ENCODE measurements around the gene C1orf159.

Gene C1orf159

DNA sequence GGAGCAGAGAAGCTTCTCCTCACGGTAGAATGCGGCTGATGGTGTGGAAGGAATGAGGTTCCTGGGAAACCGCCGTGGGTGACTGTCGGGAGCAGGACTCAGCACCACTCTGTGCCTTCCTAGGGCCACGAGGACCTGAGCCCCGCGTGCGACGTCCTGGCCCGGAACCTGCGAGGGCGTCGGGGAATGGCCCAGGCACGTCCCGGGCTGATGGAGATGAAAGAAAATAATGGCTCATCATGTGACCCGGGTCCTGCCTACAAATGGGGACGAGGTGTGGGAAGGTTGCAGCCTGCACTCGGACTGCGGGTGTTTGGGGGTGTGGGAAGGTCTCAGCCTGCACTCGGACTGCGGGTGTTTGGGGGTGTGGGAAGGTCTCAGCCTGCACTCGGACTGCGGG is 32.7 kb upstream of the C1orf159 start:
- no peak for DNase-seq

DNA sequence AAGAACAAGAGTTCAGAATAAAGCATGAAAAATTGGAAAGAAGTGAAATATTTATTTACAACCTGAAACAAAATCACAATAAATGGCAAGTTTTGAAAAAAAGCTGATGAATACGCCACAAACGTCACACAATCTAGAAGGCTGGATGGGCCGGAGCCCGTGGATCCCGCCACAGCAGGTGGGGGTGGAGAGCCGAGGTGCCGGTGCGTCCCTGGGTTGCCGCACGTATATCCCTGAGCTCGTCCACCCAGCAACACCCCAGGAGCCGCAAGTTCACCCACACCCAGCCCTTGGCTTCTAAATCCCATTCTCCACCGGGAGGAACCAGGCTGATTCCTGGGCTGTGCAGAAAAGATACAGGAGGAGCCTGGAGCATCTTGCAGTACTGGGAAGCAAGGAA is 32.2 kb upstream of the C1orf159 start:
- no peak for DNase-seq

DNA sequence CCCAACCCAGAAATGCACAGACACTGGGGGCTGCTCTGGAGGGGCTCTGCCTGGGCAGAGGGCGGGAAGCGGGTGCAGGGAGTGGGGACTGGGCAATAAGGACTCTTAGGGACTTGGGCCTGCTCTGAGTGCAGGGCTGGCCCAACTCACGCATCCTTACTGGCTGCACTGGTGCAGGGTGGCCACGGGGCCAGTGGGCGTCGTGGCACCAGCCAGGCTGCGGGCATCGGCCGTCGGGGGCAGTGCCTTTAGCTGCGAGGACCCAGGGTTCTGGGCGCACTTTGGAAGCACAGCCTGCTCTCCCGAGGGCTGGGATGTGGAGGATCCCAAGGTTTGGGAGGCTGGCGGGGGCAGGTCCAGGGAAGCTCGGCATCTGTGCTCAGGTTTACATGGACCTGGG is 30.7 kb upstream of the C1orf159 start:
- no peak for DNase-seq

DNA sequence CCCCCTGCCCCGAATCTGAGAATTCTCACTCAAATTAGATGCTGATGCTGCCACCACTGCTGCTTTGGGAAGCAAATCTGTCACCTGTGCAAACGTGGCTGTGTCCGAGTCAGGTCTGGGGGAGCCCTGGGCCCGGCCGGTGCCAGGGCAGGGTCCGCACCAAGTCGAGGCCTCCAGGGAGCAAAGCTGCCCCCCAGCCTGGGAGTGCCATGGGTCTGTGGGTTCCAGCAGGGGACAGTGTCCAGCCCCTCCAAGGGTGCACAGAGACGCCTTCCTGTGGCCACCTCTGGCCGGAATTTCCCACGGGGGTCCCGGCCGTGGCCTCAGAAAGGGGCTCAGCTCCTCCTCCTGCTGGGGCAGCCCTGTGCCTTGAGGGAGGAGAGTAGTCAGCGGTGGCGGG is 30.1 kb upstream of the C1orf159 start:
- no peak for DNase-seq

DNA sequence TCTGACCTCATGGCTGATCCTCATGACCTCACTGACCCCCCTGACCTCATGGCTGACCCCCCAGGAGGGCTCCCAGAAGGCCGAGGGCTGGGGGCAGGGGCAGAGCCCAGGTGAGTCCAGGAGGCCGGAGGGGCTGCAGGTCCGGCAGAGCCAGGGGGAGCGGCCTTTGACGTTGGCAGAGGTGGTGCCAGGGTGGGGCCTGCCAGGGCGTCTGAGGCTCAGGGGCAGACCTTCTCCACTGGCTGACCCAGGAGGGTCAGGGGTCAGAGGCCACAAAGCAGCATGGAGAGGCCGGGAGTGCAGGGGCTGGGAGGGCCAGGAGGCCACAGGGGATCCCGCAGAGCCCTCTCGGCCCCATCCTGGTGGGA is 29.6 kb upstream of the C1orf159 start:
- DNase-seq, result no peak

DNA sequence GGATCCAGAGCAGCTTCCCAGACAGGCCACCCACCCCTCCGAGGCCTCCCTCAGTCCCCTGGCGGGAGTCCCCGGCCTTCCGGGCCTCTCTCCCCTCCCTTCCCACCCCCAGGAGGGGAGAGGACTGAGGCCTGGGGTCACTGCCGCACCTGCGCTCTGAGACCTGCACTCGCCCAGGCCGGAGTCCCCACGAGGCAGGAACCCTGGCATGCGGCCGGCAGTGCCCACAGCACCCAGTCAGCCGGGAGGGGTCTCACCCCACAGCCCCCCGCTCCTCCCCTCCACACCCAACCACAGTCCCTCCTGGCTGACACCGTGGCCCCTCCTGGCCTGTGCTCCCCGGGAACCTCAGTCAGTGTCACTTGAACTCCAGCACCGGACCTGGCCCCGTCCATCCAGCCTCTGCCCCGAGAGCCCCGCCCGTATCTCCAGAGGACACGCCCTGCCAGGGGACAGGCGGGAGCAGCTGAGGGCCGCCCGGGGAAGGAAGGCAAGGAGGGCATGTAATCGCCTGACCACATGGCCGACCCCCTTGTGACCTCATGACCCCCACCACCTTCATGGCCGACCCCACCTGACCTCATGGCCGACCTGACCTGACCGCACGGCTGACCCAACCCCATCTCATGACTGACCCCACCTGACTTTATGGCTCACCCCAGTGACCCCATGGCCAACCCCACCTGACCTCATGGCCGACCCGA is 29.1 kb upstream of the C1orf159 start:
- DNase-seq, result no peak

DNA sequence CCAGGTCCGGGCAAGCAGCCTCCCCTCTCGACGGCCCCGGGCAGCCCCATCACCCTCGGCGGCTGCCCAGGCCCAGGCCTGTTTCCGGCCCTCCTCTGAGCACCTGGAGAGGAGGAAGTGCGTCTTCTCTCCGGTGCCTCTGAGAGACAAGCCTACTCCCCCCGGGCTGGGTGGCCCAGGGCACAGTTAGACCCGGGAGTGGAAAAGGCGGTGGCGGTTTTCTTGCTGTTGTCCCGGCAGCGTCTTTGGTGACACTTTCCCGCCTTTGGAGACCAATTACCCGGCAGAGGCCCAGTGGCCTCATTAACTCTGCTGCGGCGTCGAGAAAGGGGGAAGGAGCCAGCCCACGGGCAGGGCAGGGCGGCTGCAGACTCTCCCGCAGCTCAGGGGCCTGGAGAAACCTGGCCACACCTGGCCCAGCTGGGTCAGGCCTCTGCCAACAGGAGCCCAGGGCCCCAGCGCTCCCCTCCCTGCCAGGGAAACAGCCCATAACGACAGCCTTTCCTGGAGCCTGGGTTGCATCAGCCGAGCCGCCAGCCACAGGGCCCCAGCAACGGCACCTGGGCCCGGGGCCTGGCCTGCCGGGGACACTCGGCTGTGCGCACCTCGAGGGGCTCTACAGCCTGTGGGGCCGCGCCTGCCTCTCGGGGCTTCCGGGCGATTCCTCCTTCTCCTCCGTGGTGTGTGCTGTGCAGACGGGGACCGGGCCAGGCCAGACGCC is 28.4 kb upstream of the C1orf159 start:
- peak; percentile 74 for DNase-seq

DNA sequence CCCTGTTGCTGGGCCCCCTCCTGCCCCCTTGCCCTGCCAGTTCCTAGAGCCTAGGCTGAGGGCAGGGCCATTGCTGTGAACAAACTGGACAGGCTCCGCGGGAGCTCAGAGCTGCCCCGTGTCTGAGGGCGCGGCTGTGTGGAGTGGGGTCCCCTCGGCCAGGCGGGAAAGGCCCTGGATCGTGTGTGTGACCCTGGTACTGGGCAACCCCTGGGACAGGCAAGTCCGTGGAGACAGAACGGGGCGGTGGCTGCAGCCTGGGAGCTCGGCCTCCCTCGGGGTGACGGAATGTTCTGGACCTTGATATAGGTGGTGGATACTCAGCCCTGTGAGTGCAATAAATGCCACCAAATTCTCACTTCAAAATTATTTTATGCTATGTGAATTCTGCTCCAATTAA is 27.7 kb upstream of the C1orf159 start:
- DNase-seq, result no peak

DNA sequence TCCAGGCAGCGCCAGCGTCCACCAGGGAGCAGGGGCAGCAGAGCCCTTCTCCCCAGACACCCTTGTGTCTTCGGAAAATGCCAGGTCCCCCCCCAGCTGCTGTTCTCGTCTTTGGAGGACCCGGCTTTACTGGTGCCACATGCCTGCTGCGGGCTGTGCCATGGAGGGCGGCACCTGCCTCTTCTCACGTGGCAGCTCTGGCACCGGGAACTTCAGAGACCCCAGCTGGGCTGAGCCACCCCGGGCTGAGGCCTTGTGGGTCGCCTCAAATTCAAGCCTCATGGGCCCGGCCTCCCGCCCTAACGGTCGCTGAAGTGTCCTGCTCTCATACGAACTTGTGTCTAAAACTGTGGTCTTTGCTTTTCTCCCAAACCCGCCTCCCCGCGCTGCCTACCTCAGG is 27.0 kb upstream of the C1orf159 start:
- no peak for DNase-seq

DNA sequence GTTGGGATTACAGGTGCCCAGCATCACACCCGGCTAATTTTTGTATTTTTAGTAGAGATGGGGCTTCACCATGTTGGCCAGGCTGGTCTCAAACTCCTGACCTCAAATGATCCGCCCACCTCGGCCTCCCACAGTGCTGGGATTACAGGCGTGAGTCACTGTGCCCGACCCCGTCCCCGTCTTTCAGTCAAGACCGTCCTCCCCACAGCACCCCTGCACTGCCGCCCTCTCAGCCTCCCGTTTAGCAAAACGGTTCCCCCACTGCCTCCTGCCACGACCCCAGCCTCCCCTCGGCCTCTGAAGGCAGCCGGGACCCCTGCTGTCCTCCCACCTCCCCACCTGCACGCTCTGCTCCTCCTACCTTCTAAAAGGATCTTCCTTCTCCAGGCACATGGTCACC is 26.5 kb upstream of the C1orf159 start:
- peak; percentile 50 for DNase-seq

DNA sequence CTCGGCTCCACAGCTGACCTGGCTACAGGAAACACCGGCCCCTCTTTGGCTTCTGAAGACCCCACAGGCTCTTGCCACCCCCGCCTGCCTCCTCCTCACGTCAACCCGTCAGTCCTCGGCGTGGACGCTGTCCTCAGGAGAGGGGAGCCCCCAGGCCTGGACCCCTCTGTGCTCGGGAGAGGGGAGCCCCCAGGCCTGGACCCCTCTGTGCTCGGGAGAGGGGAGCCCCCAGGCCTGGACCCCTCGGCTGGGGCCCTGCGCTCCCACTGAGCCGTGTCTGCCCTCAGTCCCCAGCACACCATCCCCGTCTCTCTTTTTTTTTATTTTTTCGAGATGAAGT is 26.0 kb upstream of the C1orf159 start:
- DNase-seq, result no peak

DNA sequence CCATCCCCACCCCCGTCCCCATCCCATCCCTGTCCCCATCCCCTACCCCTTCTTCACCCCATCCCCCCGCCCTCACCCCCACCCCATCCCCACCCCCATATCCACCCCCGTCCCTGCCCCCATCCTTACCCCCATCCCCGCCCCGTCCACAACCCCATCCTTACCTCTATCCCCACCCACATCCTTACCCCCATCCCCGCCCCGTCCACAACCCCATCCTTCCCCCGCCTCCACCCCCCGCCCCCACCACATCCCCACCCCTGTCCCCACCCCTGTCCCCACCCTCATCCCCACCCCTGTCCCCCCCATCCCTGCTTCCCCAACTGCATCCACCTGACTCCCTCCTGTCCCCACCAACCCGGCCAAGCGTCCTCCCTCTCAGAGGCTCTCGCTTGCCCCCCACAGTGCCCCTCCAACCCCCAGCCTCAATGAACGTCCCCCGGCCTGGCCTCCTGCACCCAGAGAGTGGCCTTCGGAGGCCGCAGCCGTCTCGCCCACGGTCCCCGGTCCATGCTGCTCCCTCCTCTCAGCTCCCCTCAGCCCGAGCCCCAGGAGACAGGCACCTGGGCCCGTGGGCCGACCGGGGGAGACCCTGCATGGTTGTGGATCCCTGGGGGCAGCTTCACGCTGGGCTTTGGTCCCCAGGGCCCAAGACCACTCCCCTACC is 25.5 kb upstream of the C1orf159 start:
- DNase-seq, result no peak

DNA sequence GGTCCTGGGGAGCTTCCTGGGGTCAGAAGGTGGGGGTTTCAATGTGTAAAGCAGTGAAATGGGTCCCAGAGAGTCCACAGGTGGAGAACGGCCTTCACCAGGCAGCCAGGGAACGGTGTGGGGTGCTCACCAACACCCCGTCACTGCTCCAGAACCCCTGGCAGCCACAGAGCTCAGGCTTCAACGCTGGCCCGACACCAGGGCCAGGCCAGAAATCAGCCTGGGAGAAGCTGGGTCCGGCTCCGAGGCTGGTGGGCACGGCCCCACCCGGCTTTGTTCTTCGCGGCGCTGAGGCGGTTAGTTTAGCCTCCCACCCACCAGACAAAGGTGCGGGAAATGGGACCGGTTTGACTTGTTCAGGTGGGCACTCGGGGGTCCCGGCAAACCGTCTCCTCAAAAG is 24.8 kb upstream of the C1orf159 start:
- no peak for DNase-seq

DNA sequence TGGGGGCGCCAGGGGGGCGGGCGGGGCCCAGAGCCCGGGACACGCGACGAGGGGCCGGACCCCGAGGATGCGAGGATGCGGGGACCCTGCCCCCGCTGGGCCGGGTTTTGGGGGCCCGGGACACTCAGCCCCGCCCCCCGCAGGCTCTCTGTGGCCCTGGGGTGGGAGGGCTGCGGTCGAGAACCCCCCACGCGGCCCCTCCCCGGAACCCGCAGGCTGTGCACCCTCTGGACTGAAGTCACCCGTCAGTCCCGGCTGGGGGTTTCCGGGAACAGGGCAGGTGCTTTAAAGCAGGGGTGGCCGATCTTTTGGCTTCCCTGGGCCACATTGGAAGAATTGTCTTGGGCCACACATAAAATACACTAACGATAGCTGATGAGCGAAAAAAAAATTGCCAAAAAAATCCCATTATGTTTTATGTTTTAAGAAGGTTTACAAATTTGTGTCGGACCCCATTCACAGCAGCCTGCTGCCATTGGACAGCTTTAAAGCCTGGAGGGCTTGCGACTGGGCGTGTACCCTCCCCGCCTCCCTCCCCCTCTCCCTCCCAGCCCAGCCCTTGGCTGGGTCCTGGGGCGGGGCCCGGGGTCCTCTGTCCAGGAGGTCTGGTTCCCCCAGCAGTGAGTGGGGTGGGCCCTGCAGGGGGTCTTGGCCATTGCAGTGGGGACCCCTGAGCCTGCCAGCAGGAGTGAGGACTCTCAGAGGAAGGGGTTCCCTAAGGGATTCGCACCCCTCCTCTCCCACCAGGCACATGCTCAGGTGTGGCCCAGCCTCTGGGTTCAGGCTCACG is 21.6 kb upstream of the C1orf159 start:
- DNase-seq, result peak; percentile 81

DNA sequence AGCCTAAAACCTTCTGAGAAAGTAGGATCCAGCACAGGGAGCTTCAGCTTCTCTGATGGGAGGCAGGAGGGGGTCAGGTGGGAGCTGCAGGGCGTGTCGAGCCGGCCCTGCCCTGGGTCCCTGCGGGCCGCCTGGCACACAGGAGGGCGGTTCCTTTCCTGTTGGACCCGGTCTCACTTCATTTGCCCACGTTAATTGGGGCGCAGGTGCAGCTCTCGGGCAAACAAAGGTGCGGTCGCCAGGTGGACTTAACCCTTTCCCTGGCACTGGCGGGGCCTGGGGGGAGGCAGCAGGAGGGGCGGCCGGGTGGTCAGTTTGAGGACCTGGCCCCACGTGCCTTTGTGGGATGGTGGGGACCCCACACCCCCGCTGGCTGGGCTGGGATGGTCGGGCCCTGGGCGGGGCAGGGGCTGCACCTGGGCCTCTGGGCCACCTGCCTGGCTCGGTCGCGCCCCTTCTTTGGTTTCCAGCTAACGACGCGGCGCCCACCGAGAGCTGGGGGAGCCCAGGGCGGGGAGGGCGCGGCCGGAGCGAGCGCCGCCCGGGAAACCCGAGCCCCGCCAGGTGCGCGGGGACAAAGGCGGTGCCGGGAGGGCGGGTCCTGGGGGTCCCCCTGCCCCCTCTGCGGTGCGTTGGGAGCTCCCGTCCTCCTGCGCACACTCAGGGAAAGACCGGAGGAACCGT is 20.8 kb upstream of the C1orf159 start:
- no peak for DNase-seq

DNA sequence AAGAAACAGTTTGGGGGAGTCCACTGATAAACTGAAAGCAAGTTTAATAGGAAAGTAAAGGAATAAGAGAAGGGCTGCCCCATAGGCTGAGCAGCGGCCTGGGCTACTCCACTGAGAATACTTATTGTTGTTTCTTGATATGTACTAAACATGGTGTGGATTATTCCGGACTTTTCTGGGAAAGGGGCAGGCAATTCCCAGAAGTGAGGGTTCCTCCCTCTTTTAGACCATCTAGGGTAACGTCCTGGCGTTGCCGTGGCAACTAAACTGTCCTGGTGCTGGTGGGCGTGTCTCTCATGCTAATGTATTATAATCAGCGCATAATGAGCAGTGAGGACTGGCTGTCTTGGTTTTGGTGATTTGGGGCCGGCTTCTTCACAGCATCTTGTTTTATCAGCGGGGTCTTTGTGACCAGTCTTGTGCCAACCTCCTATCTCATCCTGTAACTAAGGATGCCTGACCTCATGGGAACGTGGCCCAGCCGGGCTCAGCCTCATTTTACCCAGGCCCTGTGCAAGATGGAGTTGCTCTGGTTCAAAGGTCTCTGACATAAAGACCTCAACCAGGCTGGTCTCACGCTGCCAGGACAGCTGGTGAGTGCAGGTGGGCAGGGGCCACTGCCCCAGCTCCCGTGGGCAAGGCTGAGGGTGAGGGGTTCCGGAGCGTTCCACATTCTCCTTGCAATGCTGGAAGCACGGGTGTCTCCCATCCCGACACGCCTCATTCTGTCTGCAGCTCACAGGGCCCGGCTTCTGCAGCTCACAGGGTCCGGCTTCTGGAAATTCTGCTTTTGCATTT is 19.6 kb upstream of the C1orf159 start:
- no peak for DNase-seq

DNA sequence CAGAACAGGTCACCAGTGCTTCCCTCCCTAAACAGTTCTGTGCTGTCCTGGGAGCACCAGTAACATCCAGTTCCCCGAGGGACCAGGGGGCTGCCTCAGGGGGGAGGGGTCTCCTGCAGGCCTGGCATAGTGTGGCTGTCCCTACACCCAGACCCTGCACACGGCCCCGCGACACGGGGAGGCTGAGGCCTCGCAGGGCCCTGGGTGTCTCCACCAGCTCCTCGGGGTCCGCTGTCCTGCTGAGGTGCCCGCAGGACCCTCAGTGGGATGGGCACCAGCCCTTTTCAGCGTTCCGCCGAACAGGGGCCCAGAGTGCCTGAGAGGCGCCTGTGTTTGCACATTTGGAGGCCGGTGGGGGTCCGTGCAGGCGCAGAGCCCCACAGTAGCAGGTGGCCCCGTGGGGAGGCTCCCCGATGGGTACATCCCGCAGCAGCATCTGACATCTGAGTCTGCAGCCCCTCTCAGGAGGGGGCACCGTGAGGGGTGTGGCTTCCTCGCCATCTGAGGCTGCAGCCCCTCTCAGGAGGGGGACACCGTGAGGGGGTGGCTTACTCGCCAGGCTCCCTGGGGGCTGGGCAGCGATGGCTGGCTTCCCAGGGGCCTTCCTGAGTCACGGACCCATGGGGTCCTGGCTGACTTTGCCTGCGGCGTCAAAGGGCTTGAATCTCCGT is 18.5 kb upstream of the C1orf159 start:
- no peak for DNase-seq

DNA sequence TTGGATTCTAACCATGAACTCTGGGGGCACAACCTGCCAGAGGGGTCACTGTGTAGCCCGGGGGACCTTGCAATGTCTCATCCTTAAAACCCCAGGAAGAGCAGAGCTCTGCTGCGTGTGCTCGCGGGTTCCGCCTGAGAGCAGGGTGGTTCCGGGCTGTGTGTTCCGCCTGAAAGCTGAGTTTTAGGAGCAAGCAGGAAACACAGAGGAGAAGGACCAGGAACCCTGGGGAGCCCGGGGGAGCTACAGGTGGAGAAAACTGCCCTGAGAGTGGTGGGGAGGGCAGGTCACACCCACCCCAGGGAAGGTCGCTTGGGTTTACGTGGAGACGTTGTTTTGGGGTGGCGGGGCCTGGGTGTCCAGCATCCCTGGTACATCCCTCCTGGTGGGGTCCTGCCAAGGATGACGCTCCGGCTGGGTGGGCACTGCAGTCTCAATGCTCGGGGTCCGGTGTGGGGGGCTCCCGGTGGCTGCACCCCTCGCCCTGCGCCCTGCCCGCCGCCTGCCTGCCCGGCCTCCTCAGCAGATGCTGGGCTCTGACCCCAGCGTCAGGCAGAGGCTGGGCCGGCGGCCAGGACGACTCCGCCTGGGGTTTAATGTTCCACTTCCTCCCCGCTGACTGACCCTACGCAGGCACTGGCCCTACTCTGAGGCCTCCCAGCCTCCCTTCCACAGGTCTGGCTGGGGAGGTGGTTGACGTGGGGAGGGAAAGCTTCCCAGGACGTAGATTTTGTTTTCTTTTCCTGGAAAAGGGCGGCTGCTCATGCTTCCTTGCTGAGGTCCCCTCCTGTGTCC is 17.3 kb upstream of the C1orf159 start:
- DNase-seq, result no peak

DNA sequence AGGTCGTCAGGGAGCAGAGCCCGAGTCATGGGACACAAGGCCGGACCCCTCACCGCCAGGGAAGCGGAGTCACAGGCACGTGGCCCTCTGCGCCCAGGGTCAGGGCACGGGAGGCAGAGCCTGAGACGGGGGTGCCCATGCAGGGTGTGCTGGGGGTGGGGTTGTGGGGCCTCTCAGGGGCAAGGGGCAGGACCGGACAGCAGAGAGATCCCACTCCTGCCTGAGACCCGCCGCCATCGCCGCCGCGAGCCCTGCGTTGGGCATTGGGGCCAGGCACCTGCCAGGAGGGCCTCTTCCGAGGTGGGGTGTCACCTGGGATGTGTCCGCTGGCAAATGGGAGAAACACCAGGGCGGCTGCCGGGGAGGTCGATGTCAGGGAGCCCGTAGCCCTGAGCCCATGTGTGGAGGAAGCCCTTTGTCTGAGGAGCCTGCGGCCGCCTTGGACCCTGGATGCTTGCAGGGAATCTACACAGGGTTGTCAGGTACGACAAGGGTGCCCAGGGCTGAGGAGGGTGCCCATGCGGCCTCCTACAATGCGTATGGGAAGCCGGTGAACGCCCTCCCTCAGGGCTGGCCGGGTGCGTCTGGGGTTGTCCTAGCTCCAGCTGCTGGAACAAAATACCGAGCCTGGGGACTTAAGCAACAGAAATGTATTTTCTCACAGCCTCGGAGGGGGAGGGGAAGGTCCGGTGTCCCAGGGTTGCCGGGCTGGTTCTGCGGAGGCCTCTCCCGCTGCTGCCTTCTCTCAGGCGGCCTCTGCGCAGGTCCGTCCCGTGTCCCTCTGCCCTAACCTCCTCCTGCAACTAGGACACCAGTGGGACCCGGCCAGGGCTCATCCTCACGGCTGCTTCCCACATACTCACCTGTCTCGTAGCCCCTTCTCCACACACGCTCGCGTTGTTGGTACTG is 16.4 kb upstream of the C1orf159 start:
- no peak for DNase-seq
